WERI-Rb-1 (cell line): Measurements from ENCODE around the gene EFEMP1.

Source experiments
- DNase-seq: peaks from one replicate; pipeline ENCODE4 v3.0.0-alpha.2; 2020
- H3K27ac ChIP-seq: fragments of 250-450 bp; sonication (Bioruptor Pico); 2 replicates; pipeline ENCODE4 v1.5.1; 2020; ENCODE audit warnings: mild to moderate bottlenecking, moderate library complexity
- H3K27me3 ChIP-seq: fragments of 250-450 bp; sonication (Bioruptor Pico); 2 replicates; pipeline ENCODE4 v1.5.1; 2021; ENCODE audit warnings: mild to moderate bottlenecking, low read depth, moderate library complexity; ENCODE audit not compliant: insufficient read depth, severe bottlenecking
- H3K36me3 ChIP-seq: fragments of 250-450 bp; sonication (Bioruptor Pico); 2 replicates; pipeline ENCODE4 v1.5.1; 2020; ENCODE audit warnings: mild to moderate bottlenecking, moderate library complexity
- H3K4me3 ChIP-seq: 2 replicates; pipeline ENCODE4 v1.5.1; 2011; ENCODE audit warnings: low read depth, mild to moderate bottlenecking, control low read depth, low read length
- H3K9me3 ChIP-seq: fragments of 250-450 bp; sonication (Bioruptor Pico); 2 replicates; pipeline ENCODE4 v1.5.1; 2021; ENCODE audit warnings: mild to moderate bottlenecking, moderate library complexity; ENCODE audit not compliant: severe bottlenecking
- TF ChIP-seq, protein P1 (sequence below): IDR thresholded peaks from 2 replicates; pipeline ENCODE4 v1.5.1; 2011; ENCODE audit warnings: low read depth, mild to moderate bottlenecking, control low read depth, inconsistent platforms, low read length

The EFEMP1 gene

DNA sequence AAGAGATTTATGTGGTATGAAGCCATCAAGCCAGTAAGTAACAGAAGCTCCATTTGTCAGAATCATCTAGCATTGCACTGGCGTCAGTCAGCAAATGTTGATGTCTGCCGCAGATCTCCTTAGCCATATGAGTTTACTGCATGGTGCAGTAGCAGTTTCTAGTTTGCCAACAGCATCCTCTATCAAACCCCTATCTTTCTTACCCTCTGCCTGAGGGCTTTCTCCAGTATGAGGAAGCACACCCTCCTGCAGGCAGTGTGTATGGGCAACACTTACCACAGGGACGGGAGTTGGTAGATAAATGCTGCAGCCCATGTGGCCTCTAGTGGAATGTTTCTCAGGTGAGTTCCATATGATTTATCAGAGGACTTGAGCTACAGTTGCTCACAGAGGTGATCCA is 63.7 kb downstream of the EFEMP1 start:
- H3K27ac ChIP-seq, result no peak overlapping the region
- H3K36me3 ChIP-seq, result no peaks in the 10 kb centered on the region
- no peaks in the 10 kb centered on the region for H3K27me3 ChIP-seq

DNA sequence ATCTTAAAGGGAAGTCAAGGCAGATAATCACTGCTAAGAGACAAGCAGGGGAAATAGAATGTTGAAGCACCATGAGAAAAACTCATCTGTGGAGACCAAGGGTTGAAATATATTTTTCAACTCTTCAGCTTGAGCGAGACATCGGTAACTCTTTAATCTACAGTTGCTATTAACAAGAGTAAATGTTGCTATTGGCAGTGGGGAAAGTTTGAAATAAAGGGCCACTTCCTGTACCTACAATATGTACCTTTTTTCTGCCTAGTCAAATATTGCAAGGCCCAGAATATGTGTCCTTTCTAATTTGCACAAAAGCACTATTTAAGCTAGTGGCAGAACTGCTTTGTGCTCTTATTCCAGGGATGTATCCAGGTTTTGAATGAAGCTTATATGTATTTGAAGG is 65.8 kb downstream of the EFEMP1 start:
- TF ChIP-seq, protein P1, sequence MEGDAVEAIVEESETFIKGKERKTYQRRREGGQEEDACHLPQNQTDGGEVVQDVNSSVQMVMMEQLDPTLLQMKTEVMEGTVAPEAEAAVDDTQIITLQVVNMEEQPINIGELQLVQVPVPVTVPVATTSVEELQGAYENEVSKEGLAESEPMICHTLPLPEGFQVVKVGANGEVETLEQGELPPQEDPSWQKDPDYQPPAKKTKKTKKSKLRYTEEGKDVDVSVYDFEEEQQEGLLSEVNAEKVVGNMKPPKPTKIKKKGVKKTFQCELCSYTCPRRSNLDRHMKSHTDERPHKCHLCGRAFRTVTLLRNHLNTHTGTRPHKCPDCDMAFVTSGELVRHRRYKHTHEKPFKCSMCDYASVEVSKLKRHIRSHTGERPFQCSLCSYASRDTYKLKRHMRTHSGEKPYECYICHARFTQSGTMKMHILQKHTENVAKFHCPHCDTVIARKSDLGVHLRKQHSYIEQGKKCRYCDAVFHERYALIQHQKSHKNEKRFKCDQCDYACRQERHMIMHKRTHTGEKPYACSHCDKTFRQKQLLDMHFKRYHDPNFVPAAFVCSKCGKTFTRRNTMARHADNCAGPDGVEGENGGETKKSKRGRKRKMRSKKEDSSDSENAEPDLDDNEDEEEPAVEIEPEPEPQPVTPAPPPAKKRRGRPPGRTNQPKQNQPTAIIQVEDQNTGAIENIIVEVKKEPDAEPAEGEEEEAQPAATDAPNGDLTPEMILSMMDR, result no peak
- Histone ChIP-seq H3K9me3 (no peaks in the 10 kb centered on the region), H3K27ac (no peak overlapping the region), H3K27me3 (no peaks in the 10 kb centered on the region), H3K4me3 (no peak overlapping the region), H3K36me3 (no peaks in the 10 kb centered on the region)
- DNase-seq, result no peak

More for the DNA sequence above, 63.7 kb downstream of the EFEMP1 start:
- TF ChIP-seq, protein P1, result no peak
- no peak for DNase-seq
- Histone ChIP-seq H3K9me3 (no peaks in the 10 kb centered on the region), H3K4me3 (no peak overlapping the region)

DNA sequence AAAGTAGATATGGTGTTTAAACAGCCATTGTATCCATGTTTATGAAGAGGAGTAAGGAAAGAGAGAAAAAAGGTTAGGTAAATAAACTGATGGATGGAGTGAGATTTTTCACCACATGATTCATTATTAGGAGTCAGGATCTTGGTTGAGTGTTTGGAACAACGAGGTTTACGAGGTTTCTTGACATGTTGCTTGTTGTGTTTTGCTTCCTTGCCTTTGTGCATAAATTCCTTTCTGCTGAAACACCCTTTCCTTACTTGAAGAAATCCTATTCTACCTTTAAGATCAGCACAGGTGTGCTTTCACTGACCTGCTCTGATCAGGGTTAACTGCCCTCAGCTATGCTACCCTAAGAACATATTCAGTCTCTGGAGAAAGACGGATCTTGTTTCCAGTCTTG is 66.6 kb downstream of the EFEMP1 start:
- Histone ChIP-seq H3K27me3 (no peaks in the 10 kb centered on the region), H3K9me3 (no peaks in the 10 kb centered on the region), H3K36me3 (no peaks in the 10 kb centered on the region), H3K4me3 (no peak overlapping the region), H3K27ac (no peak overlapping the region)
- DNase-seq, result no peak
- TF ChIP-seq, protein P1, result no peak

DNA sequence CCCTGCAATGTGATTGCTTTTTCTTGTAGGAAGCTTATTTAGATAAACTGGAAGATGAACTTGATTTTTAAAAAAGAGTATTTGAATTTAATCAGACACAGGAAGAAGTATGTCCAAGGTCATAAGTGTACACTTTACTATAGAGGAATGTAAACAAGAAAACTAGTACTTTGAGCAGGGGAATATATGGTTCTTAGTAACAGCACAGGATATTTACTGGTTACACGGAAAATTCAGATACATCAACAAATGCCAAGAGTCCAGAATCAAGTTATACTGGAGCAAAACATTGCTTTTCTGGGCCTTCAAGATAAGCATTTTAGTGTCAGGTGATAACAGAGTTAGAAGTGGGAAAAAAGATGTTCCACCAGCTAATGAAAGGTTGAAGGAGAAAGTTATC is 75.5 kb downstream of the EFEMP1 start:
- Histone ChIP-seq H3K4me3 (no peak overlapping the region), H3K27ac (no peak overlapping the region), H3K9me3 (no peaks in the 10 kb centered on the region), H3K27me3 (no peaks in the 10 kb centered on the region), H3K36me3 (no peaks in the 10 kb centered on the region)
- no peak for DNase-seq
- TF ChIP-seq, protein P1, result no peak

DNA sequence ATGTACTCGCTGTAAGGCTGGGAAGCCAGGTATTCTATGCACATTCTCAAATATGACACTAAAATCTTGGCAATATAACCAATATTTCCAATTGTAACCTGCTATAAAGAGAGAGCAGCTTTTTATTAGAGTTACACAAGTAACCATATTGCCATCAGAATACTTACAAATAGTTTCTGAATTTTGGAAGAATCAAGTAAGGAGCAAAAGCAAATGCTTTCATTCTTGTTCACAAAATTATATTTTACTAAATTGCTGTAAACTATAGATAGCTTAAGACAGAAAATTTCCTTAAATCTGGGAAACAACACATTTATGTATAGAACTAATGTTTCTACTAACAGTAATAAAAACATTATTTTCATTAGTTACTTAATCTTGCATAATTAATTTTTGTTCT is 77.2 kb downstream of the EFEMP1 start:
- DNase-seq, result no peak
- H3K27ac ChIP-seq, result no peak overlapping the region
- H3K4me3 ChIP-seq, result no peak overlapping the region
- no peaks in the 10 kb centered on the region for H3K9me3 ChIP-seq
- no peaks in the 10 kb centered on the region for H3K27me3 ChIP-seq
- no peaks in the 10 kb centered on the region for H3K36me3 ChIP-seq
- TF ChIP-seq, protein P1, result no peak

DNA sequence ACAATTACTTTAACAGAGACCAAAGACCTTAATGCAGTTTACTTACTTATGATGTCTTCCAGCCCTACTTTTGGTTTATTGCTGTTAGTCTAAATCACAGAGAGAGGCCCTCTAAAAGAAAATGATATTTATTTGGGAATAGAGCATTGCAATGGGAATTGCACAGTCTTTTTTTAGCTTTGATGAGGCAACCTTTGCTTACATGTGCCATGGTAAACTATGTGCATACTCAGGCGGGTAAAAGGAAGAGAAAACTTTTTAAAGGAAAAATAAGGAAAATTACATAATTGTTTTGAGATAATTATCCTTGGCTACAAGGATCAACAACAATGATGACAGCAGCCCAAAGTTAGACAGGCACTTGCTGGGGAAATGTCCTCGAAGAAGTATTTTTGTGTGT is 78.6 kb downstream of the EFEMP1 start:
- TF ChIP-seq, protein P1, result no peak
- H3K27me3 ChIP-seq, result no peaks in the 10 kb centered on the region

More for the DNA sequence above, 78.6 kb downstream of the EFEMP1 start:
- Histone ChIP-seq H3K36me3 (no peaks in the 10 kb centered on the region), H3K4me3 (no peak overlapping the region), H3K9me3 (no peaks in the 10 kb centered on the region), H3K27ac (no peak overlapping the region)
- no peak for DNase-seq
